OCI-M2 (cell line): ENCODE measurements around the gene LMO7.
A peak's percentile ranks its signal among the peaks of the same experiment; 100 is the strongest.

Experiments
- DNase-seq: peaks from one replicate; lab custom pipeline; 2025; ENCODE audit not compliant: unreplicated experiment; lab: John Stamatoyannopoulos, UW

LMO7 gene

GRCh38 chr13:75876142-75877050 lies 240.3 kb downstream of the LMO7 start:
- peak; percentile 12 for DNase-seq

GRCh38 chr13:75877071-75877470 lies 240.9 kb downstream of the LMO7 start:
- DNase-seq, result no peak

GRCh38 chr13:75879656-75880055 lies 243.5 kb downstream of the LMO7 start:
- DNase-seq, result no peak

- no peak for DNase-seq
Measured at GRCh38 chr13:75881109-75881775, 245.1 kb downstream of the LMO7 start.

GRCh38 chr13:75882261-75882660 lies 246.1 kb downstream of the LMO7 start:
- no peak for DNase-seq

GRCh38 chr13:75889427-75889826 lies 253.3 kb downstream of the LMO7 start:
- DNase-seq, result no peak

- DNase-seq, result no peak
Measured at GRCh38 chr13:75895168-75895567, 259.0 kb downstream of the LMO7 start.

- no peak for DNase-seq
Measured at GRCh38 chr13:75896271-75896670, 260.1 kb downstream of the LMO7 start.

- no peak for DNase-seq
Measured at GRCh38 chr13:75897386-75897785, 261.3 kb downstream of the LMO7 start.

GRCh38 chr13:75901501-75901900 lies 265.4 kb downstream of the LMO7 start:
- DNase-seq, result no peak

GRCh38 chr13:75902166-75903104 lies 266.3 kb downstream of the LMO7 start:
- no peak for DNase-seq

GRCh38 chr13:75904012-75904411 lies 267.9 kb downstream of the LMO7 start:
- no peak for DNase-seq

- no peak for DNase-seq
Measured at GRCh38 chr13:75906315-75906714, 270.2 kb downstream of the LMO7 start.

- no peak for DNase-seq
Measured at GRCh38 chr13:75907044-75907443, 270.9 kb downstream of the LMO7 start.

GRCh38 chr13:75908141-75908540 lies 272.0 kb downstream of the LMO7 start:
- no peak for DNase-seq
